ENCODE measurements around the gene FNDC3B.

- TF ChIP-seq POLR2A (IDR thresholded peaks at IDR 0.05) (no peak), CTCF (IDR thresholded peaks at IDR 0.05) (no peak)
Measured at GRCh38 chr3:172161959-172162358, 122.6 kb downstream of the FNDC3B start.

Measured in vagina (tissue), 2 donors.